Measurements from ENCODE around the gene IL16. TPM values are rescaled to one million over a fixed set of nuclear protein-coding genes. Genes with fewer than 3 reads are reported as not detected.

Gene IL16
- total and polyA plus RNA-seq, 9 of the 15 experiments (the other 6 are each of a cell fraction or from before 2014, with no cell fraction given) = 1.4 to 18.8 (median 10.6) TPM

DNA sequence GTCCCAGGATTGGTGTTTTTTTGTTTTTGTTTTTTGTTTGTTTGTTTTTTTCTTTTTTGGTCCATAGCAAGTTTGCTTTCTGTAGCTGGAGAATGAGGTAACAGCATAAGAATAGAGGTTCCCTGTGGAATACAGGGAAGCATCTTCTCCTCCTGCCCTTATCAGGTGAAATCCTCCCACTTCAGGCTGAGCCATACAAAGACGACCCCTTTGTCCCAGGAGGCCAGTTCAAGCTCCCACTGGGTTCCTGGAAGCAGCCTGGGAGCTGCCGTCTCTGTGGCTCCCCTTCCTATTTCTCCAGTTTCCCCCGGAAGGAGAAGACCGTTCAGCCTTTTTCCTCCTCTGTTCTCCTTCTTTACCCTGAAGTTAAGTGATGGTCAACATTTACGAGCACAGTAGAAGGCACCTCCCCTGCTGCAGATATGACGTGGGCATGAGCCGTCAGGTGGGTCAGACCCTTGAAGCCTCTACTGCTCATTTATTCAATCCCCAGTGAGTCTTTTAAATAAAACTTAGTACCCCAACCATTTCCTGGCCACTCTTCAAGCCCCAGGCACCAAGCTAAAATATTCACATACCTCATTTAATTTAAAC lies 1.1 kb downstream of the IL16 start:
- Histone ChIP-seq H3K4me3 (no peak overlapping the region), H3K79me2 (ENCODE audit: control insufficient read depth, insufficient read depth, low read length) (no peaks in the 10 kb centered on the region), H3K4me2 (ENCODE audit: insufficient read depth, low read length) (no peak overlapping the region), H3K27ac (ENCODE audit: extremely low read depth, low read depth, low read length) (no peak overlapping the region), H3K9ac (ENCODE audit: insufficient read depth in 1 of 2, low read depth in 2 of 2, low read length in 2 of 2) (no peak overlapping the region), H3K9me1 (ENCODE audit: control insufficient read depth, insufficient read depth, low read length) (no peaks in the 10 kb centered on the region), H3K36me3 (ENCODE audit: control insufficient read depth, insufficient read depth, low read length) (peaks cover 3% of the 10 kb centered on the region; the same call in 1 of the 3 replicates), H3K27me3 (ENCODE audit: control insufficient read depth in 2 of 2, insufficient read depth in 2 of 2, low read length in 2 of 2) (no peaks in the 10 kb centered on the region), H2AFZ (ENCODE audit: low read depth, low read length) (no peak overlapping the region), H3K9me3 (replicated peaks; ENCODE audit: control insufficient read depth, insufficient read depth, low read depth, low read length) (no peaks in the 10 kb centered on the region), H4K20me1 (replicated peaks; ENCODE audit: control insufficient read depth, insufficient read depth, low read length) (no peaks in the 10 kb centered on the region), H3K4me1 (replicated peaks in 1 of 2; ENCODE audit: control insufficient read depth in 2 of 2, insufficient read depth in 2 of 2, low read length in 2 of 2) (no peaks in the 10 kb centered on the region)
- no peak for DNase-seq (ENCODE audit: extremely low read depth in 1 of 4, low spot score in 3 of 4)
- ChIA-PET CTCF (ENCODE audit: low intra/inter-chr PET ratio) (no interaction called here), POLR2A (interaction anchor here (0.6 kb wide), 2 partner anchors 180 to 235 kb away, joined by 3 to 4 read pairs; no protein-coding TSS in a partner anchor)
- ATAC-seq = no peak
- no TSS peak for BruUV-seq (replicated peaks)
- intact Hi-C loops (cut with micrococcal nuclease) = no loop called here
- FAIRE-seq = no peak
- 57% methylated on average over 6 of the region's 7 CpGs for WGBS (ENCODE audit: insufficient coverage, low coverage, missing lambda C conversion rate)
- in situ Hi-C loops (cut with MboI) = no loop called here
- TF ChIP-seq SMAD2 (IDR thresholded peaks at IDR 0.05; ENCODE audit: low read depth, low read length) (no peak), ATF1 (CRISPR knock-in tag; IDR thresholded peaks at IDR 0.05) (no peak), ATF1 (tag; IDR thresholded peaks at IDR 0.05) (no peak), HNRNPUL1 (IDR thresholded peaks at IDR 0.05; ENCODE audit: low read length) (no peak), POLR3A (IDR thresholded peaks at IDR 0.05; ENCODE audit: borderline replicate concordance, extremely low read depth, insufficient read depth, insufficient read length) (no peak), HLTF (IDR thresholded peaks at IDR 0.05) (no peak), BACH1 (tag; IDR thresholded peaks at IDR 0.05) (no peak), SREBF2 (CRISPR knock-in tag; IDR thresholded peaks at IDR 0.05) (no peak), NCOA6 (IDR thresholded peaks at IDR 0.05) (no peak), CSDE1 (IDR thresholded peaks at IDR 0.05) (no peak), KDM4B (IDR thresholded peaks at IDR 0.05; ENCODE audit: borderline replicate concordance in 2 of 2, low read depth in 1 of 2) (no peak), OTX1 (CRISPR knock-in tag; IDR thresholded peaks at IDR 0.05) (no peak), ZBTB2 (IDR thresholded peaks at IDR 0.05) (no peak), GATA2 (CRISPR knock-in tag; IDR thresholded peaks at IDR 0.05) (no peak), TEAD2 (tag; IDR thresholded peaks at IDR 0.05) (no peak), POLR2AphosphoS2 (IDR thresholded peaks at IDR 0.05; ENCODE audit: low read length) (no peak), GMEB1 (CRISPR knock-in tag; IDR thresholded peaks at IDR 0.05) (no peak), SRF (CRISPR knock-in tag; IDR thresholded peaks at IDR 0.05) (no peak), PML (IDR thresholded peaks at IDR 0.05; ENCODE audit: low read length) (no peak)
